HepG2 (cell line): ENCODE measurements around the gene NTSR2. TPM values are rescaled to one million over a fixed set of nuclear protein-coding genes. Genes with fewer than 3 reads are reported as not detected.

ENCODE experiments used
- CHD2 ChIP-seq: IDR thresholded peaks from 2 replicates; pipeline ENCODE4 v1.6.1; 2011; ENCODE audit warnings: low read depth, low read length, improper control_type of control experiment
- EHMT2 ChIP-seq: fragments of 200-600 bp; sonication (generic); IDR thresholded peaks from 2 replicates; pipeline ENCODE4 v1.7.0; 2017; ENCODE audit warnings: antibody characterized with exemption, low read depth, low read length, borderline replicate concordance
- ESRRA ChIP-seq: sonication (generic); formaldehyde crosslinking; IDR thresholded peaks from 2 replicates; pipeline ENCODE4 v1.5.1; 2020; ENCODE audit warnings: mild to moderate bottlenecking, low read depth, missing genetic modification reagents
- FOSL1 ChIP-seq: sonication (generic); formaldehyde crosslinking; IDR thresholded peaks from 2 replicates; pipeline ENCODE4 v1.9.0; 2021; ENCODE audit warnings: missing genetic modification reagents, borderline replicate concordance
- FOXJ3 ChIP-seq: sonication (generic); formaldehyde crosslinking; IDR thresholded peaks from 2 replicates; pipeline ENCODE4 v1.4.0; 2020; ENCODE audit warnings: missing genetic modification reagents, mild to moderate bottlenecking, borderline replicate concordance
- FOXM1 ChIP-seq: sonication (generic); formaldehyde crosslinking; IDR thresholded peaks from 2 replicates; pipeline ENCODE4 v1.5.0; 2020; ENCODE audit warnings: missing genetic modification reagents
- FOXO1 ChIP-seq: sonication (generic); formaldehyde crosslinking; IDR thresholded peaks from 2 replicates; pipeline ENCODE4 v1.4.0; 2020; ENCODE audit warnings: missing genetic modification reagents
- FOXP1 ChIP-seq, 2 experiments: fragments of 450-650 bp in 1 of 2; IDR thresholded peaks; 2 replicates each; pipeline ENCODE4 v1.6.1; 2017 to 2018; ENCODE audit warnings: antibody characterized with exemption in 1 of 2
- HMGXB3 ChIP-seq: sonication (generic); formaldehyde crosslinking; IDR thresholded peaks from 2 replicates; pipeline ENCODE4 v1.4.0; 2020; ENCODE audit warnings: missing genetic modification reagents, borderline replicate concordance
- PITX1 ChIP-seq: sonication (generic); formaldehyde crosslinking; IDR thresholded peaks from 2 replicates; pipeline ENCODE4 v1.5.1; 2020; ENCODE audit warnings: mild to moderate bottlenecking, missing genetic modification reagents
- POLR2AphosphoS5 ChIP-seq: IDR thresholded peaks from 2 replicates; pipeline ENCODE4 v1.6.1; 2012; ENCODE audit warnings: low read depth, low read length
- RARG ChIP-seq: sonication (generic); formaldehyde crosslinking; IDR thresholded peaks from 2 replicates; pipeline ENCODE4 v1.4.0; 2020; ENCODE audit warnings: low read depth, mild to moderate bottlenecking, missing genetic modification reagents
- SP1 ChIP-seq, 2 experiments: fragments of 450-650 bp in 1 of 2; sonication (generic) in 1 of 2; formaldehyde crosslinking in 1 of 2; IDR thresholded peaks; 2 replicates each; pipeline versions ENCODE4 v1.4.0 to v1.6.1; 2016 to 2020; ENCODE audit warnings: missing genetic modification reagents in 1 of 2
- TP53 ChIP-seq: sonication (generic); formaldehyde crosslinking; conservative IDR thresholded peaks from 2 replicates; pipeline ENCODE4 v1.4.0; 2020; ENCODE audit warnings: missing genetic modification reagents
- ZNF18 ChIP-seq: sonication (generic); formaldehyde crosslinking; IDR thresholded peaks from 2 replicates; pipeline ENCODE4 v1.8.0; 2022; ENCODE audit warnings: mild to moderate bottlenecking, missing genetic modification reagents; ENCODE audit not compliant: insufficient replicate concordance
- ZNF383 ChIP-seq: sonication (generic); formaldehyde crosslinking; IDR thresholded peaks from 2 replicates; pipeline ENCODE4 v1.4.0; 2020; ENCODE audit warnings: missing genetic modification reagents, mild to moderate bottlenecking, borderline replicate concordance
- ZNF543 ChIP-seq: sonication (generic); formaldehyde crosslinking; IDR thresholded peaks from 2 replicates; pipeline ENCODE4 v1.4.0; 2020; ENCODE audit warnings: mild to moderate bottlenecking, missing genetic modification reagents
- ZNF619 ChIP-seq: sonication (generic); formaldehyde crosslinking; IDR thresholded peaks from 2 replicates; pipeline ENCODE4 v1.4.0; 2020; ENCODE audit warnings: mild to moderate bottlenecking, missing genetic modification reagents
- ZNF678 ChIP-seq: sonication (generic); formaldehyde crosslinking; IDR thresholded peaks from 2 replicates; pipeline ENCODE4 v1.4.0; 2020; ENCODE audit warnings: mild to moderate bottlenecking, missing genetic modification reagents
- ZXDC ChIP-seq: sonication (generic); formaldehyde crosslinking; IDR thresholded peaks from 2 replicates; pipeline ENCODE4 v1.5.0; 2020; ENCODE audit warnings: mild to moderate bottlenecking, missing genetic modification reagents
- polyA plus RNA-seq, 8 experiments: library from polyadenylated mRNA; depleted of rRNA in 3 of 8; stranded (reverse) in 7 of 8; unstranded in 1 of 8; fragments of >200 nt; fragmentation: Illumina TruSeq in 4 of 8; extraction: Trizol in 4 of 8; gene quantifications; 2 replicates each; pipeline versions ENCODE4 v1.2.1 to v1.2.3, GENCODE V29; 2011 to 2016; ENCODE audit warnings: low read depth in 4 of 8, missing spikeins in 1 of 8, mixed read lengths in 1 of 8; ENCODE audit not compliant: insufficient read depth in 1 of 8
- total RNA-seq, 5 experiments: library from RNA; depleted of rRNA; stranded (reverse); fragments of >200 nt; fragmentation: Illumina TruSeq; extraction: Trizol; gene quantifications; 2 replicates each; pipeline ENCODE4 v1.2.3, GENCODE V29; 2016; ENCODE audit warnings: low read depth in 1 of 5

NTSR2 gene
- total and polyA plus RNA-seq, 2 of the 13 experiments (the other 11 are each of a cell fraction or from before 2014, with no cell fraction given): not detected

GRCh38 chr2:11669454-11670291 is at the start of gene NTSR2 (continued):
- TF ChIP-seq ZNF18 (CRISPR knock-in tag): peak; percentile 95
- no peak for TF ChIP-seq CHD2
- peak; percentile 90 for TF ChIP-seq ZNF619 (CRISPR knock-in tag)
- TF ChIP-seq POLR2AphosphoS5: no peak
- peak; percentile 79; the same call in 1 of the 2 replicates for TF ChIP-seq FOXM1 (CRISPR knock-in tag)
- no peak for TF ChIP-seq RARG (CRISPR knock-in tag)
- TF ChIP-seq FOSL1 (CRISPR knock-in tag): peak; percentile 39; the same call in 1 of the 2 replicates
- TF ChIP-seq ESRRA (CRISPR knock-in tag): peak; percentile 88
- TF ChIP-seq ZNF543 (CRISPR knock-in tag): peak; percentile 97
- TF ChIP-seq FOXJ3 (CRISPR knock-in tag): peak; percentile 48; the same call in 1 of the 2 replicates
- TF ChIP-seq ZNF678 (CRISPR knock-in tag): peak; percentile 94; the same call in 1 of the 2 replicates
- TF ChIP-seq ZNF383: no peak
- peak; percentile 98 for TF ChIP-seq ZXDC (CRISPR knock-in tag)
- peak; percentile 84; the same call in 1 of the 2 replicates for TF ChIP-seq HMGXB3 (CRISPR knock-in tag)
- peak; percentile 82 for TF ChIP-seq EHMT2
- 0 out of 2 replicates have a peak, but pooled peaks have one; percentile 20 for TF ChIP-seq PITX1 (CRISPR knock-in tag)
- no peak for TF ChIP-seq FOXP1 (IDR thresholded peaks at IDR 0.05)
- 0 out of 2 replicates have a peak, but pooled peaks have one; percentile 20 for TF ChIP-seq FOXP1 (CRISPR knock-in tag; IDR thresholded peaks at IDR 0.05)
- TF ChIP-seq FOXO1 (CRISPR knock-in tag): peak; percentile 92
- TF ChIP-seq SP1 (IDR thresholded peaks at IDR 0.05): no peak
- peak; percentile 71 for TF ChIP-seq SP1 (CRISPR knock-in tag; IDR thresholded peaks at IDR 0.05)
- peak; percentile 84 for TF ChIP-seq TP53 (CRISPR knock-in tag)
